Measurements from ENCODE around the gene RNF113B. TPM values are rescaled to one million over a fixed set of nuclear protein-coding genes. Genes with fewer than 3 reads are reported as not detected.

The RNF113B gene
- total RNA-seq, result not detected

DNA sequence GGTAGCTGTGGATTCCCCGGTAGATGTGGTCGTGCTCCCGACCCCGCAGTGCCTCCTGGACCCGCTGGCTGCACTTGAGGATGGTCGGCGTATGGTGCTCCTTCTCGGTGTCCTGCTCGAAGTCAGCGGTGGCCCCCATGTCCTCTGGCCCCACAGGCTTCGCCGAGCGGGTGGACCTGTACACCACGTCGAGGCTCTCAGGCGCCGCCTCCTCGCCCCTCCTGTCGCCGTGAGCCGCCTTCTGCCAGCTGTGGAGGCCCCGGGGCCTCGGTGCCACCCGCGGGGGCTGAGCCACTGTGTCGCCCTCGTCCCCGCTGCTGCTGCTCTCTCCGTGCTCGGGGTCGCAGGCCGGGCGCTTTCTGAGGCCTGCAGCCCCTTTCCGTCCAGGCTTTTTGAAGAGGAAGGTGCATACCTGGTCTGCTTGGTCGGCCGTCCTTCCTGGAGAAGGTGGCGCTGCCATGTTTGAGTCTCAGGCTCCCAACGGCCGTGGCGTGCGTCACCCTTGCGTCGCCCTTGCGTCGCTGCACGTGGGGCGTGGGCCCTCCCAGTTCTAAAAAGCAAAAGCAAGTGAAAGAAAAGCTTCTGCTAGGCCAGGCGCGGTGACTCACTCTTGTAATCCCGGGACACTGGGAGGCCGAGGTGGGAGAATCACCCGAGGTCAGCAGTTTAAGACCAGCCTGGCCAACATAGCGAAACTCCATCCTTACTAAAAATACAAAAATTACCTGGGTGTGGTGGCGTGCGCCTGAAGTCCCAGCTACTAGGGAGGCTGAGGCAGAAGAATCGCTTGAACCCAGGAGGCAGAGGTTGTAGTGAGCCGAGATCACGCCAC, at the start of gene RNF113B:
TSS of gene RNF113B (minus strand) at position 493 of the 832 bp plus-strand sequence. CDS start at position 460, 33 bp downstream.
- H3K36me3 ChIP-seq, result no peaks in the 10 kb centered on the region
- no peak for DNase-seq
- no peak within 1 kb of the TSS for H3K4me3 ChIP-seq
- H3K9me3 ChIP-seq, result no peaks in the 10 kb centered on the region
- peaks cover 0 to 16% (median 0%) of the 10 kb centered on the region in 4 donors for H3K4me1 ChIP-seq
- TF ChIP-seq POLR2A (IDR thresholded peaks at IDR 0.05), result no peak
- TF ChIP-seq, protein P1, sequence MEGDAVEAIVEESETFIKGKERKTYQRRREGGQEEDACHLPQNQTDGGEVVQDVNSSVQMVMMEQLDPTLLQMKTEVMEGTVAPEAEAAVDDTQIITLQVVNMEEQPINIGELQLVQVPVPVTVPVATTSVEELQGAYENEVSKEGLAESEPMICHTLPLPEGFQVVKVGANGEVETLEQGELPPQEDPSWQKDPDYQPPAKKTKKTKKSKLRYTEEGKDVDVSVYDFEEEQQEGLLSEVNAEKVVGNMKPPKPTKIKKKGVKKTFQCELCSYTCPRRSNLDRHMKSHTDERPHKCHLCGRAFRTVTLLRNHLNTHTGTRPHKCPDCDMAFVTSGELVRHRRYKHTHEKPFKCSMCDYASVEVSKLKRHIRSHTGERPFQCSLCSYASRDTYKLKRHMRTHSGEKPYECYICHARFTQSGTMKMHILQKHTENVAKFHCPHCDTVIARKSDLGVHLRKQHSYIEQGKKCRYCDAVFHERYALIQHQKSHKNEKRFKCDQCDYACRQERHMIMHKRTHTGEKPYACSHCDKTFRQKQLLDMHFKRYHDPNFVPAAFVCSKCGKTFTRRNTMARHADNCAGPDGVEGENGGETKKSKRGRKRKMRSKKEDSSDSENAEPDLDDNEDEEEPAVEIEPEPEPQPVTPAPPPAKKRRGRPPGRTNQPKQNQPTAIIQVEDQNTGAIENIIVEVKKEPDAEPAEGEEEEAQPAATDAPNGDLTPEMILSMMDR (IDR thresholded peaks at IDR 0.05), result no peak
- no peaks in the 10 kb centered on the region for H3K27me3 ChIP-seq
- no peak within 1 kb of the TSS for H3K27ac ChIP-seq

DNA sequence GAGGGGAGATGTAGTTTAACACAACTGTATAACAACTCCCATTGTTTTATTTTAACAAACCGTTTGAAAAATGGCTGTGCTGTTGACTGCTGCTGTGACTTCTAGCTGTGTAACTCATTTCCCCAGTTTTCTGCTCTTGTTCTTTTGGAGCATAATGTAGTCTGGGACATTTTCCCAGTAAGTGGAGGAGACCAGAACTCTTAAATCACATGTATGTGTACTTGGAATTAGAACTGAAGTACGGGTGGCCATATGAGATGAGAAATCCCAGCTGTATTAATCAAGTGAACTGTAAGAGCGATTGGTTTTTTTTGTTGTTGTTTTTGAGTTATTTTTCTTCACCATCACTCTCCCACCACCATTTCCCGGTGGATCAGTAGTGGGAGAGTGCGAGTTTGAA, 49.4 kb upstream of the RNF113B start:
- Histone ChIP-seq H3K9me3 (peaks cover 0 to 2% (median 0%) of the 10 kb centered on the region in 4 donors), H3K4me3 (no peak overlapping the region), H3K4me1 (no peaks in the 10 kb centered on the region), H3K36me3 (no peaks in the 10 kb centered on the region), H3K27me3 (no peaks in the 10 kb centered on the region), H3K27ac (no peak overlapping the region)
- TF ChIP-seq, protein P1 (IDR thresholded peaks at IDR 0.05), result no peak
- no peak for TF ChIP-seq POLR2A (IDR thresholded peaks at IDR 0.05)
- DNase-seq, result no peak

DNA sequence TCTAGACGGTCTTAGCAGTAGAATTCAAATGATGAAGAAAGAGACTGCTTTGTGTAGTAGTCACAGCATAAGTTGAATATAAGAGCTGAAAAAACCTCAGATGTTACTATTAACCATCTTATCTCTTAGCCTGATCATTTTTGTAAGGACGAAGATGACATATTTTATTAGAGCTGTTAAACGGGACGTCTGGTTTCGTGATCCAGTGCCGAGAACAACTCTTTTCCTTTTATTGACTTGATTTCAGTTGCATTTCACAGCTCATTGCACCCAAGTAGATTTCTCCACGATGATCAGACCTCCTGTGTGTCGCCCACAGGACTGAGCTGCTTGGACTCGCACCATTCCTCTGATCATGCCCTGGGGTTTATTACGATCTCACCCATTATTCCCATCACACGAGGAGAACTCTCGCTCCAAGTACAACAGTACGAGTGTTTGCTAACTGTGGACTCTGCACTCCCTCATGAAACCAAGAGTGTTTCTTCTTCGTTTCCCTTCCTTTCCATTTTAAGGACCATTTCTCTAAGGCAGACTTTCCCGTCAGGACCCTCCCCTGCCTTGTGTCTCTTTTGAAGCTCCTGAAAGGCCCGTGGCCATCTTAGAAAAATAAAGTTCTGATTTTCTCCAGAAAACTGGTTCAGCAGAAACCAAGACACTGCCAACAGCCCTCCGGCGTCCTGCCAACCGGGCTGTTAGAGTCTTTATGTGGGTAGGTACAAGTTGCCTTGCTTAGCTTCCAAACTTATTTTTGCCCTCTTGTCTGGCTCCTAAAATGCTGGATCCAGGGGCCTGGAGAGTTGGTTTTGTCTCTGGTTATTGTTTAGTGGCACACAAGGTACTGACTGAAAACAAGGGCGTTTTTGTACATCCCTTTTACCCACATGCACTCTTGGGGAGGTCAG, 48.2 kb upstream of the RNF113B start:
- Histone ChIP-seq H3K9me3 (no peaks in the 10 kb centered on the region), H3K4me3 (no peak overlapping the region), H3K27ac (no peak overlapping the region), H3K27me3 (no peaks in the 10 kb centered on the region), H3K4me1 (no peaks in the 10 kb centered on the region), H3K36me3 (no peaks in the 10 kb centered on the region)
- no peak for DNase-seq
- TF ChIP-seq, protein P1 (IDR thresholded peaks at IDR 0.05), result no peak
- no peak for TF ChIP-seq POLR2A (IDR thresholded peaks at IDR 0.05)

- DNase-seq, result no peak
- Histone ChIP-seq H3K27me3 (no peaks in the 10 kb centered on the region), H3K27ac (no peak overlapping the region), H3K36me3 (no peaks in the 10 kb centered on the region), H3K4me1 (no peaks in the 10 kb centered on the region), H3K4me3 (no peak overlapping the region), H3K9me3 (no peaks in the 10 kb centered on the region)
- no peak for TF ChIP-seq POLR2A (IDR thresholded peaks at IDR 0.05)
These were observed 47.5 kb upstream of the RNF113B start for GRCh38 chr13:98224557-98224956.

DNA sequence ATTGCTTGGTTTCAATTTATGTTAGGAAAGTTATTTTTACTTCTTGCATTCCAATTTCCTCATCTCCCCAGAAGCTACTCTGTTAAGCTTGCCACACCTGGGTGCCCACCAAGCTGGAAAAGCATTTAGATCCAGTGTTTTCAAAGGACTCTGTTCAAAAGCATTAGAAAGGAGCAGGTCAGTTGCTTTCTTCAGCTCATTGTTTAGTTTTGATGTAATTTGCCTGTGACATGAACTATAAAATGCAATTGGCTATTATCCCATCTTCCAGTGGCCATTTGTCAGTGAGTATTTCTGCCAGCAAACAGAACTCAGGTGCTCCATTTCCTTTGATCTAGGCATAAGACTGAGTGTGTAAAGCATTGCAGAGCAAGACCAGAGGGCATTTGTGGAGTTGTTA, 46.7 kb upstream of the RNF113B start:
- Histone ChIP-seq H3K9me3 (no peaks in the 10 kb centered on the region), H3K36me3 (no peaks in the 10 kb centered on the region), H3K4me1 (no peaks in the 10 kb centered on the region), H3K4me3 (no peak overlapping the region), H3K27ac (no peak overlapping the region), H3K27me3 (no peaks in the 10 kb centered on the region)
- no peak for DNase-seq
- TF ChIP-seq, protein P1 (IDR thresholded peaks at IDR 0.05), result no peak
- TF ChIP-seq POLR2A (IDR thresholded peaks at IDR 0.05), result no peak

- Histone ChIP-seq H3K36me3 (no peaks in the 10 kb centered on the region), H3K9me3 (no peaks in the 10 kb centered on the region), H3K4me3 (no peak overlapping the region), H3K4me1 (no peaks in the 10 kb centered on the region), H3K27ac (no peak overlapping the region), H3K27me3 (no peaks in the 10 kb centered on the region)
- TF ChIP-seq, protein P1 (IDR thresholded peaks at IDR 0.05), result no peak
- no peak for TF ChIP-seq POLR2A (IDR thresholded peaks at IDR 0.05)
- no peak for DNase-seq
These were observed 45.7 kb upstream of the RNF113B start for GRCh38 chr13:98222816-98223215.

All from Peyer's patch (tissue), 4 donors.